Activated naive CD4-positive, alpha-beta T cell treated with anti-CD3 and anti-CD28 coated beads for 36 hours (primary cell): ENCODE results near the gene DNM3. TPM values are rescaled to one million over a fixed set of nuclear protein-coding genes. Genes with fewer than 3 reads are reported as not detected.

ENCODE experiments used
- CTCF ChIA-PET: fragments of 350-600 bp; sonication (Branson Sonifier 250); formaldehyde crosslinking; loops from one replicate; lab custom pipeline; 2021; ENCODE audit warnings: antibody characterized with exemption; lab: Charles Lee
- DNase-seq: peaks from one replicate; pipeline ENCODE4 v3.0.0-alpha.2; 2020
- H3K27ac Mint-ChIP-seq: one replicate; pipeline ENCODE4 v1.8.0; 2021; ENCODE audit warnings: mild to moderate bottlenecking, mixed read lengths
- H3K27me3 Mint-ChIP-seq: one replicate; pipeline ENCODE4 v1.8.0; 2021; ENCODE audit warnings: low read depth, mixed read lengths
- H3K36me3 Mint-ChIP-seq: one replicate; pipeline ENCODE4 v1.8.0; 2021; ENCODE audit warnings: low read depth, mixed read lengths
- H3K4me1 Mint-ChIP-seq: one replicate; pipeline ENCODE4 v1.8.0; 2021; ENCODE audit warnings: low read depth, mixed read lengths
- H3K4me3 Mint-ChIP-seq: one replicate; pipeline ENCODE4 v1.8.0; 2021; ENCODE audit warnings: mild to moderate bottlenecking, moderate library complexity, mixed read lengths
- H3K9me3 Mint-ChIP-seq: one replicate; pipeline ENCODE4 v1.8.0; 2021; ENCODE audit warnings: mixed read lengths
- intact Hi-C: fragments of 100-400 bp; cut with micrococcal nuclease; formaldehyde crosslinking; loops from one replicate; pipeline ENCODE4 v1.15.1; 2023
- total RNA-seq, 2 experiments: library from RNA; stranded (reverse); gene quantifications; one replicate each; pipeline ENCODE4 v1.2.3, GENCODE V29; 2021

DNM3 gene
- total RNA-seq, 2 experiments from 2014 or later, result 0.96 to 0.98 TPM

DNA sequence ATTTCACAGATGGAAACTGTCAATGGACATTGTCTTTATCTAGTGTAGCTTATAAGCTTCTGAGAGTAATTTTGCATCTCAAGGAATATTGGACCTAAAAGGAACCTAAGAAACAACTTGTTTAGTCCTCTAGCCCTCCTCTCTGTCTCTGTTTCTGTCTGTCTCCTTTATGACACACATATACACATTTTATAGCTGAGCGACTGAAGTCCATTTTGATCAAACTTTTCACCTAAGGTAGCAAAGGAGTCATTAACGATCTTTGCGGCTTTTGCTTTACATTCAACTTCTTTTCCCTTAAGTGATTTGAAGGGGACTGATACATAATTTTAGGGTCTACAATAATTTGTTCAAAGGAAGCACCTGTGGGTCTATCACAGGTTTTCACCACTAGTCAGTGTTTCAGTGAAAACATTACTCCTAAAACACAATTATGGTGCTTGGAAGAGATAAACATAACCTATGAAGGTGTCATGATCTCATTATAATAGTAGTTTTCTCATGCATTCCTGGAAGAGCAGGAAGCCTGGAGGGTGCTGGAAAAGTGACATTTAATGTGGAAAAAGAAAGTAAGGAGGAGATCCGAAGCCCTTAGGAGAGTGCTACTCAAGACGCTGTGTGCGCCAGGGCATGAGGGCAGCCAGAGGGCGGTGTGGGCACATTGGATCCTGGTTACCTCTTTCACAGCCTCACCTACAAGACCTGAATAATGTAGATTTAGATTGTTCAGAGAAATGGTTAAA, 248.6 kb downstream of the DNM3 start:
- peaks cover 2% of the 10 kb centered on the region for H3K4me1 Mint-ChIP-seq
- intact Hi-C loops, result loop anchor here (1.0 to 2.0 kb wide), 7 partner anchors 87 to 354 kb away; partner anchors contain the start of gene PIGC
- H3K27ac Mint-ChIP-seq, result no peak overlapping the region
- no peaks in the 10 kb centered on the region for H3K36me3 Mint-ChIP-seq
- no peak overlapping the region for H3K4me3 Mint-ChIP-seq
- no peaks in the 10 kb centered on the region for H3K9me3 Mint-ChIP-seq
- H3K27me3 Mint-ChIP-seq, result no peaks in the 10 kb centered on the region
- CTCF ChIA-PET, result interaction anchor here (0.6 to 5.2 kb wide), 17 partner anchors 9 to 445 kb away, joined by 3 to 43 read pairs (median 4); partner anchors contain the start of gene PIGC
- peak; percentile 83 for DNase-seq

DNA sequence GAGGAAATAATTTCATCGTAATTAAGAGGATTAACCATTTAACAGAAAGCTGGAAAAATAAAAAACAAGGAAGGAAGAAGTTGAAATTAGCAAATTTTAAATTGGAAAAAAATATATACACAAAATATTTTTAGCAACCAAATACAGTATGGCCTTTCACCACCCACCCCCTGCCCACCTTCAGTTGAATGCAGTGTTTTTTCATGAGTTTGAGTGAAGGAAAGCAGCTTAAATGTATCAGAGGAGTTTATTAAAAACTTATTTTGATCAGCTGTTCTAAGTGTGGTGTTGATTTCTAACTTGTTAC, 249.2 kb downstream of the DNM3 start:
- no peak overlapping the region for H3K27ac Mint-ChIP-seq

GRCh38 chr1:172095846-172096245, 254.5 kb downstream of the DNM3 start:
- Mint-ChIP-seq H3K36me3 (no peaks in the 10 kb centered on the region), H3K27me3 (no peaks in the 10 kb centered on the region), H3K9me3 (no peaks in the 10 kb centered on the region), H3K4me1 (no peaks in the 10 kb centered on the region), H3K4me3 (no peak overlapping the region), H3K27ac (no peak overlapping the region)
- intact Hi-C loops, result no loop called here
- no peak for DNase-seq
- CTCF ChIA-PET, result interaction anchor here (1.2 kb wide), 1 partner anchor 87 kb away, joined by 3 read pairs; no protein-coding TSS in a partner anchor

More for the DNA sequence above, 249.2 kb downstream of the DNM3 start:
- intact Hi-C loops, result loop anchor here (1.0 to 2.0 kb wide), 7 partner anchors 87 to 354 kb away; partner anchors contain the start of gene PIGC
- CTCF ChIA-PET, result interaction anchor here (0.6 to 5.2 kb wide), 16 partner anchors 9 to 353 kb away, joined by 3 to 43 read pairs (median 4); partner anchors contain the start of gene PIGC
- no peak for DNase-seq
- H3K4me3 Mint-ChIP-seq, result no peak overlapping the region
- no peaks in the 10 kb centered on the region for H3K36me3 Mint-ChIP-seq
- no peaks in the 10 kb centered on the region for H3K27me3 Mint-ChIP-seq
- H3K4me1 Mint-ChIP-seq, result peaks cover 2% of the 10 kb centered on the region
- H3K9me3 Mint-ChIP-seq, result no peaks in the 10 kb centered on the region

- no peak overlapping the region for H3K4me3 Mint-ChIP-seq
Measured at GRCh38 chr1:172105230-172105629, 263.9 kb downstream of the DNM3 start.

DNA sequence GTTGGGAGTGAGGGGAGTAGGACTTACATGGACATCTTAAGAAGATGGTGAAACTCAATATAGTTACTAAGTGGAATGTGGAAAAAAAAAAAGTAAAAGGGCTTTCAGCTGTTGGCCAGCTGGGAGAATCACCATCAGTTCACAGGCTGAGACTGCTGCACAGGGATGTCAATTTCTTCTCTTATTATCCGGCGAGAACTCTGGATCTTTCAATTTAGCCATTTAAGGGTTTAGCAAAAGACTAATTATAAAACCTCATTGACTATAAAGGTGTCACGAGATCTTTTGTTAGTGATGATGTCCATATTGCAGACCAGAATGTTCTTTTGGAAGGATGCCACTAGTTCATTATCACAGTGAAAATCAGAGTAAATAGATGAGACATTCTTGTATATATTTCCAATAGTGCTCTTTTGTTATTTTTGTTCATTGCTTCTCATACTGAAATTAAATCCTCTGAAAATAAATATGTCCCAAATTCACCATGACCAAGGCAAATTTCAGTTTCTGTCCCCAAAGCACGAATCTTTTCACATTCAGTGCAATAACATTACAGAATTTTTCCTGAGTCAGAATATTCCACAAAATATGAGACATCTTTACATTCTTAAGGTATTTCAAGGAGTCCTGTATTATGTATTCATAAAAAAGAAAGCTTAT, 266.1 kb downstream of the DNM3 start:
- CTCF ChIA-PET, result no interaction called here
- no peaks in the 10 kb centered on the region for H3K9me3 Mint-ChIP-seq
- H3K27me3 Mint-ChIP-seq, result no peaks in the 10 kb centered on the region
- no peak for DNase-seq
- intact Hi-C loops, result no loop called here
- no peak overlapping the region for H3K27ac Mint-ChIP-seq
- no peaks in the 10 kb centered on the region for H3K36me3 Mint-ChIP-seq
- peaks cover 5% of the 10 kb centered on the region for H3K4me1 Mint-ChIP-seq
- H3K4me3 Mint-ChIP-seq, result no peak overlapping the region

More at GRCh38 chr1:172105230-172105629, 263.9 kb downstream of the DNM3 start:
- DNase-seq, result no peak
- intact Hi-C loops, result no loop called here
- Mint-ChIP-seq H3K27me3 (no peaks in the 10 kb centered on the region), H3K9me3 (no peaks in the 10 kb centered on the region), H3K36me3 (no peaks in the 10 kb centered on the region), H3K27ac (no peak overlapping the region), H3K4me1 (peaks cover 2% of the 10 kb centered on the region)
- CTCF ChIA-PET, result interaction anchor here (0.6 kb wide), 1 partner anchor 626 kb away, joined by 3 read pairs; no protein-coding TSS in a partner anchor

DNA sequence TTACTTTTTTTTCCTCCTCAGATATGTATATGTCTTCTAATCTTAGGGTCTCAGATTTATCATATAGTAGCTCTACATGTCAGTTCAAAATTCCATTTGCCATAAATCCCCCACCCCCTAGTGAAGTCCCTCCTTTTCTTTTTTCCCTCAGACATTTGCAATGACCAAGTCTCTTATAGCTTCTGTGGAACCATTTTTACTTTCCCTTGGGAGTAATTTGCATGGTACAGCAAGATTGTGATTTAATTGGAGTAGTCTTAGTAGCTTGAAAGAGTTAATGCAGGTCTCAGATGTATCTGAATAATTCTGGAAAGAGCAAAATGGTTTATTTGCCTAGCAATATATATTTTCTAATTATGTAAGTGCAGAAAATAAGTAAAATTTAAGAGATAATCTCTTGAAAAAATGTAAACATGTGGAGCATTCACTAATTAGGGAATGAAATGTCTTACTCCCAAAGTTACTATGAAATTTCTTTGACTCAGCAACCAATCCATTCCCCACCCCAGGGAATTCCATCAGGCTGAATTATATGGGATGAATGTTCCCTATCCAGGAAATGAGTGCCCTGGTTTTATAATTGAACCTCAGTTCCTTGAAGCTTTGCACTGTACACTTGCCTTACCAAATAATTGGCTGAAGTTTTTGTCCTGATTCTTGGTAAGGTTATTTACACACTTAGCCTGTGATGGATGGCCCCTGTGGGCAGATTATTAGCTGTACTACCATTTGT, 267.0 kb downstream of the DNM3 start:
- DNase-seq, result no peak
- Mint-ChIP-seq H3K36me3 (no peaks in the 10 kb centered on the region), H3K4me1 (peaks cover 6% of the 10 kb centered on the region), H3K9me3 (no peaks in the 10 kb centered on the region), H3K4me3 (no peak overlapping the region), H3K27me3 (no peaks in the 10 kb centered on the region), H3K27ac (no peak overlapping the region)
- intact Hi-C loops, result no loop called here
- CTCF ChIA-PET, result interaction anchor here (0.7 kb wide), 1 partner anchor 19 kb away, joined by 4 read pairs; no protein-coding TSS in a partner anchor

- Mint-ChIP-seq H3K27me3 (no peaks in the 10 kb centered on the region), H3K4me3 (no peak overlapping the region), H3K4me1 (peaks cover 6% of the 10 kb centered on the region), H3K27ac (no peak overlapping the region), H3K36me3 (no peaks in the 10 kb centered on the region), H3K9me3 (no peaks in the 10 kb centered on the region)
- no peak for DNase-seq
- CTCF ChIA-PET, result interaction anchor here (0.7 kb wide), 1 partner anchor 20 kb away, joined by 4 read pairs; no protein-coding TSS in a partner anchor
- intact Hi-C loops, result no loop called here
Measured at GRCh38 chr1:172109359-172109758, 268.1 kb downstream of the DNM3 start.

GRCh38 chr1:172112576-172112975, 271.3 kb downstream of the DNM3 start:
- H3K9me3 Mint-ChIP-seq, result no peaks in the 10 kb centered on the region
- CTCF ChIA-PET, result interaction anchor here (1.3 kb wide), 2 partner anchors 9 to 318 kb away, joined by 3 to 9 read pairs; no protein-coding TSS in a partner anchor
- no peak overlapping the region for H3K4me3 Mint-ChIP-seq
- intact Hi-C loops, result no loop called here
- H3K27me3 Mint-ChIP-seq, result no peaks in the 10 kb centered on the region
- no peaks in the 10 kb centered on the region for H3K36me3 Mint-ChIP-seq
- peaks cover 13% of the 10 kb centered on the region for H3K4me1 Mint-ChIP-seq
- no peak overlapping the region for H3K27ac Mint-ChIP-seq
- DNase-seq, result no peak

- DNase-seq, result peak; percentile 47
- no peaks in the 10 kb centered on the region for H3K36me3 Mint-ChIP-seq
- H3K27me3 Mint-ChIP-seq, result no peaks in the 10 kb centered on the region
- CTCF ChIA-PET, result interaction anchor here (1.1 kb wide), 1 partner anchor 27 kb away, joined by 3 read pairs; no protein-coding TSS in a partner anchor
- intact Hi-C loops, result no loop called here
- H3K9me3 Mint-ChIP-seq, result no peaks in the 10 kb centered on the region
- H3K4me1 Mint-ChIP-seq, result peaks cover 27% of the 10 kb centered on the region
- H3K27ac Mint-ChIP-seq, result no peak overlapping the region
- H3K4me3 Mint-ChIP-seq, result no peak overlapping the region
Measured at GRCh38 chr1:172117800-172118199, 276.5 kb downstream of the DNM3 start.

DNA sequence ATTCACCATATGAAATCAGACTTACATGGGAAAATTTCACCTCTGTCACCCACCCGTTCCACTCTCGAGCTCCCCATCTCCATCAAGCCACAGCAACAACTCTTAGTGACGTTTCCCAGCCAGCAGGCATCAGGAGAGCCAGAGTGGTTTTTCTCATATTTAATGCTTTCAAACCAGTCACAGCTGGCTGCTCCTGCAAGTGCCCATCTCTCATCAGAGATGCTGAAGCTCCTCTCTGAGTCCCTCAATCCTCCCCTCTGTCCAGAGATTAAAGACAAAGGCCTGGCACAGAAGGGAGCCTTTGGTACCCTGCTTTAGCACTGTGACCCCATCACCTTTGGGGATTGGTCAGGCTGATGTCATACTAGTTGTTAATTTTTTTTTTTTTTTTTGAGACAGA, 277.3 kb downstream of the DNM3 start:
- H3K4me1 Mint-ChIP-seq, result peaks cover 27% of the 10 kb centered on the region
- no peaks in the 10 kb centered on the region for H3K27me3 Mint-ChIP-seq
- H3K36me3 Mint-ChIP-seq, result no peaks in the 10 kb centered on the region
- H3K4me3 Mint-ChIP-seq, result no peak overlapping the region
- no peaks in the 10 kb centered on the region for H3K9me3 Mint-ChIP-seq
- intact Hi-C loops, result no loop called here
- CTCF ChIA-PET, result no interaction called here
- DNase-seq, result no peak
- H3K27ac Mint-ChIP-seq, result no peak overlapping the region

- H3K27me3 Mint-ChIP-seq, result no peaks in the 10 kb centered on the region
- no peak overlapping the region for H3K4me3 Mint-ChIP-seq
- no peak overlapping the region for H3K27ac Mint-ChIP-seq
- H3K4me1 Mint-ChIP-seq, result peaks cover 27% of the 10 kb centered on the region
- no peaks in the 10 kb centered on the region for H3K36me3 Mint-ChIP-seq
- H3K9me3 Mint-ChIP-seq, result no peaks in the 10 kb centered on the region
- CTCF ChIA-PET, result no interaction called here
- intact Hi-C loops, result no loop called here
- DNase-seq, result no peak
Measured at GRCh38 chr1:172119184-172119583, 277.9 kb downstream of the DNM3 start.

GRCh38 chr1:172120381-172120780, 279.1 kb downstream of the DNM3 start:
- intact Hi-C loops, result no loop called here
- no peak overlapping the region for H3K4me3 Mint-ChIP-seq
- DNase-seq, result no peak
- no peaks in the 10 kb centered on the region for H3K36me3 Mint-ChIP-seq
- CTCF ChIA-PET, result interaction anchor here (0.6 to 1.3 kb wide), 3 partner anchors 9 to 304 kb away, joined by 3 to 5 read pairs (median 3); no protein-coding TSS in a partner anchor
- H3K4me1 Mint-ChIP-seq, result peaks cover 27% of the 10 kb centered on the region
- no peaks in the 10 kb centered on the region for H3K9me3 Mint-ChIP-seq
- H3K27ac Mint-ChIP-seq, result no peak overlapping the region
- no peaks in the 10 kb centered on the region for H3K27me3 Mint-ChIP-seq
